ENCODE data around the gene ST6GAL1. TPM values are rescaled to one million over a fixed set of nuclear protein-coding genes. Genes with fewer than 3 reads are reported as not detected.

The ST6GAL1 gene
- total and polyA plus RNA-seq, 2 of the 13 experiments (the other 11 are each of a cell fraction or from before 2014, with no cell fraction given): 79.9 to 164 TPM

GRCh38 chr3:187061748-187062147, 131.4 kb downstream of the ST6GAL1 start (continued):
- no peak for TF ChIP-seq ZNF770 (CRISPR knock-in tag; IDR thresholded peaks at IDR 0.05)
- TF ChIP-seq RORA (CRISPR knock-in tag; IDR thresholded peaks at IDR 0.05): no peak
- no peak for TF ChIP-seq RBM39 (IDR thresholded peaks at IDR 0.05; ENCODE audit: low read depth, low read length, poor library complexity, severe bottlenecking)
- no peak for TF ChIP-seq ZNF564 (CRISPR knock-in tag; IDR thresholded peaks at IDR 0.05)
- TF ChIP-seq EP300 (IDR thresholded peaks at IDR 0.05; ENCODE audit: low read depth in 2 of 2, low read length in 2 of 2): no peak
- no peak for TF ChIP-seq EP300 (CRISPR knock-in tag; IDR thresholded peaks at IDR 0.05; ENCODE audit: borderline replicate concordance)
- no peak for TF ChIP-seq HOXA7 (CRISPR knock-in tag; IDR thresholded peaks at IDR 0.05)
- TF ChIP-seq SP2 (CRISPR knock-in tag; IDR thresholded peaks at IDR 0.05): no peak
- no peak for TF ChIP-seq ZNF12 (CRISPR knock-in tag; IDR thresholded peaks at IDR 0.05)
- no peak for TF ChIP-seq ZNF720 (CRISPR knock-in tag; IDR thresholded peaks at IDR 0.05)
- TF ChIP-seq MAFK (conservative IDR thresholded peaks at IDR 0.05 in 1 of 2, IDR thresholded peaks at IDR 0.05 in 1 of 2; ENCODE audit: low read length in 2 of 2): no peak
- TF ChIP-seq SP4 (CRISPR knock-in tag; IDR thresholded peaks at IDR 0.05): no peak
- no peak for TF ChIP-seq ZNF383 (CRISPR knock-in tag; IDR thresholded peaks at IDR 0.05; ENCODE audit: borderline replicate concordance)
- no peak for TF ChIP-seq ZNF660 (CRISPR knock-in tag; IDR thresholded peaks at IDR 0.05; ENCODE audit: borderline replicate concordance, low read depth)

Data from HepG2 (cell line).